GM12873 (cell line): ENCODE data around the gene DENND4A.

Source experiments
- CTCF ChIP-seq: IDR thresholded peaks from 2 replicates; pipeline ENCODE4 v1.5.1; 2012; ENCODE audit warnings: low read depth, mild to moderate bottlenecking, moderate library complexity, low read length, control low read depth; ENCODE audit not compliant: insufficient read depth; ENCODE audit errors: missing control alignments

DENND4A gene

DNA sequence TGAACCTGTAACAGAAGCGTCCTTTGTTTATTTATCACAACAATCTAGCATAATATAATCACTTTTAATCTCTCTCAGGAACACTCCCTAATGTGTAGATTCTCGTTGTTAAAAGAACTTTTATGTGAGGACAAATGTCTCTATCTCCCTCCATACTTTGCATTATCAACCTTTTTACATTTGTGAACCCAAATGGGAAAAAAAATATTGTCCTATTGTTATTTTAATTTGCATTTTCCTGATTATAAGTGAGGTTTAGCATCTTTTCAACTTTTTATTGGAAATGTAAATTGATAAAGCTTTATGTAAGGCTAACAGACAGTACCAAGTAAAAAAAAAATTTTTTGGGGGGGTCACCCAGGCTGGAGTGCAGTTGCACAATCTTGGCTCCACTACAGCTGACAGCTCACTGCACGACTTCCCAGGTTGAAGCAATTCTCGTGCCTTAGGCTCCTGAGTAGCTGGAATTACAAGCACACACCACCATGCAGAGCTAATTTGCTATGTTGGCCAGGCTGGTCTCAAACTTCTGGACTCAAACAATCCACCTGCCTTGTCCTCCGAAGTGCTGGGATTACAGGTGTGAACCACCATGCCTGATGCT lies 33.0 kb upstream of the DENND4A start:
- TF ChIP-seq CTCF, result no peak

- peak; percentile 77 for TF ChIP-seq CTCF
Measured at GRCh38 chr15:65824031-65824743, 32.1 kb upstream of the DENND4A start.

GRCh38 chr15:65822316-65822715 lies 30.2 kb upstream of the DENND4A start:
- TF ChIP-seq CTCF, result no peak

DNA sequence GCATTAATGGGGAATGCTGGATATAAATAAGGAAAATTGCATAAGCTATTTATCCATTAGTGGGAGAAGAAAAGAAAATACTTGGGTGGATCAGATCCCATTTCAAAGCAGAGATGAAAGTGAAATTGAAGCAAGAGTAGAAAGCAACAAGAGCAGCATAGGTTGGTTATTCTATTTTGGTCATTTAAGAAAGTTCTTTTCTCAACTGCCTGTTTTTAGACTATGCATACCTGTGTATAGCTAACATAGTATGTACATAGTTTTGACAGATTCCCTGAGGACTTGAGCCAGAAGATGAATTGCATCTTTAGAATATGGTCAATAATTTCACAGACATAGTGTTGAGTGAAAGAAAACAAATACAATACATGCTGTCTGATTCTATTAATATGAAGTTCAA lies 29.0 kb upstream of the DENND4A start:
- no peak for TF ChIP-seq CTCF

GRCh38 chr15:65819563-65819960 lies 27.5 kb upstream of the DENND4A start:
- TF ChIP-seq CTCF, result no peak

DNA sequence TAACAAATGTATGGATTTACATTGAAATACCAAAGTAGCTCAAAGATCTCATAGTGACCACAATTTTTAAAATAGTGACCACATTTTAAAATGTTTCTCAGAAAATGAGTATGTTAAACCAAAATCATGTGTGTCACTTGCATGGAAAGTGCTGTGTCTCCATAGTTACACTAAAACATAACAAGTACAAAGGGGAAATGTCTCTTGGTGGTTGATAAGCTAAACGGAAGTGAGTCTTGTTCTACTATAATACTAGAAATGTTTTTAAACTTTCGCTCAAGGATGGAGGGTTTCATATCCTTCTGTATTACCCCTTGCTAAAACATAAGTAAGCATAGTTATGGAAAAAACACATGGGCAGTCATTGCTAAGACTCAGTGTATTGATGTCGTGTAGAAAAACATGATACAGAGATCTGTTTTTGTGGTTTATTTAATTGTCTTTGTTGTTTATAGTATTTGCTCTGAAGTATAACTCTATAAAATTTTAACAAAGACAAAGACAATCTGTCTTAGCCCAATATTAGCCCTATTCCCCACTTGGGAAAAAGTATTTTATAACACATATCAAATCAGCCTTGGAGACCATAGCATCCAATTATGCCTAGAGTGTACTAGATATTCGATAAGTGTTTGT lies 27.0 kb upstream of the DENND4A start:
- TF ChIP-seq CTCF, result no peak

- TF ChIP-seq CTCF, result no peak
Measured at GRCh38 chr15:65816441-65816840, 24.3 kb upstream of the DENND4A start.
